Fibroblast of skin of scalp (primary cell): ENCODE measurements around the gene KCP.

ENCODE experiments used
- DNase-seq: peaks from one replicate; pipeline ENCODE4 v3.0.0-alpha.2; 2013

KCP gene

GRCh38 chr7:128906001-128906765 is 4.3 kb downstream of the KCP start:
- no peak for DNase-seq

DNA sequence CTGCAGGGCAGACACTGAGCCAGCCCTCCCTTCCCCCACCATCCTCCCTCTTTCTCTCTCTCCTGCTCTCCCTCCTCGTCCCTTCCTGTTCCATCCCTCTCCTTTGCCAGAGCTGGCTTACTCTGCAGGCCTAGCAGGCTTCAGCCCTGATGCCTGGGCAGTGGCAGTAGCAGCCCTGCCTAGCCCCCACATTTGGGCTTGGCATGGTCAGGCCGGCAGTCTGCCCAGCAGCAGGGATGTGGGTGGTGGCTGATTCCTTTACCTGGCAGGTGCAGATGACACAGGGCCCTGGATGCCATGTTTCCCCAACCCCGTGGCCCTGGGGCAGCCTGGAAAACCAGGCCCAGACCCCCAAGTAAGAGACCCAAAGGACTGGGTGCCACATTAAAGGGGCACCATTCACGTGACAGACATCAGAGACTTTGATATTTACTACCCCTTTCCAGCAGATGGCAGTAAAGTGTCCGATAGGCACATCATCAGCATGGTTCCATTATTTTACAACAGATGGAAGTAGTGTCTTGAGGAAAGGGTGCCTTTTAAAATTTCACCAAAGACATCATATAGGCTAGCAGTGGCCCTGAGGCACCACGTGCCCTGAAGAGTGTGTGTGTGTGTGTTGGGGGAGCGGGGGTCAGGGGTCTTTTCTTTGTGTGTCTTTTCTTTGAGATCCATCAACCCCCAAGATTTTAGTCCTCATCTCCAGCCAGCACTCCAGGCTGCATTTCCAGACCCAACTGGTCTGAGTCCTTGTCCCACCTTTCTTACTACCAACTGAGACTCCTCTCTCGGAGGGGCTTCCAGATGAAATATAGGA is 5.9 kb downstream of the KCP start:
- DNase-seq, result peak; percentile 53

GRCh38 chr7:128903621-128904361 is 6.7 kb downstream of the KCP start:
- no peak for DNase-seq

DNA sequence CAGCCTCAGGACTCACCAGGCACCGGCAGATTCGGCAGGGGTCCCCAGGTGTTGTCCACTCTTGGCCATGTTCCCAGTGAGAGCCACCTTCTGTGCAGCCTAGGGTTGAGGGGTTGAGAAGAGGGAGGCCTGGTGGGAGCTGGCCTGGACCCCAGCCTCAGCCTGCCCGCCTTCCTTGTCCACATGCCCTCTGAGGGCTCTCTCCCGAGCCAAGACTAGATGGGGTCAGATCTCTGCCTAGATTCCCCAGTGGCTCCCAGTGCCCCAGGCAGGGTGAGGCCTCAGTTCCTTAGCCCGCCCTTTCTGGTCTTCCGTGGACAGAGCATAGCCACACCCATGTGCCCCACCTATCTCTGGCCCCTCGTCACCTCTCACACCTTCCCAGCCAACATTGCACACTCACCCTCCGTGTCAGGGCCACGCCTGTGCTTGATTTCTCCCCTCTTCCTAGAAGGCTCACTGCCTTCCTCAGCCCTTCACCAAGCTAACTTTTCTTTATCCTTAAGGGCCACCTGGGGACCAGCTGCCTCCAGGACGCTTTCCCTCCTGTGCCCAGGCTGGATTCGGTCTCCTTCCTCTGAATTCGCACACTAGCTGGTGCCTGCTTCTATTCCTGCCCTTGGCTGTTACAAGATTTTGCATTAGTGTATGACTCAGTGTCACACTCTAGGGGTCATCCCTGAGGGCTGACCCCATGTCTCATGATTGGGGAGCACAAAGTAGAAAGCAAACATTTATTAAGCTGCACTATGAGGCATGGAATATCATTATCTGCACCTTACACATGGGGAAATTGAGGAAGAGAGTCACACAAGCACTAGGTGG is 7.5 kb downstream of the KCP start:
- no peak for DNase-seq

GRCh38 chr7:128900237-128900636 is 10.3 kb downstream of the KCP start:
- DNase-seq, result no peak

GRCh38 chr7:128899392-128899791 is 11.1 kb downstream of the KCP start:
- no peak for DNase-seq

GRCh38 chr7:128895320-128895719 is 15.2 kb downstream of the KCP start:
- no peak for DNase-seq

DNA sequence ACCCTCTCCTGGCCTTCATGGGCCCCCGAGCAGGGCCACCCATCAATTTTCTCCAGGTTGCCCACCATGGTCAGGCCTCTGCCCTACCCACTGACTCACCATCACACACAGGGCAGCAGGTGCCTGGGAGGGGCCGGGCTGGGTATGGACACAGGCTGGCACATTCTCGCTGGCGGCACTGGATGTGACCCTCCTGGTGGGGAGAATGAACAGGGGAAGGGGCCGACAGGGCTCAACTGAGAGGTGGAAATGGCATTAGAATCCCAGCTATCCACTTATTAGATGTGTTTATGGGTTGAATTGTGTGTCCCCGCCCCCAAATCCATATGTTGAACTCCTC is 16.4 kb downstream of the KCP start:
- DNase-seq, result no peak

DNA sequence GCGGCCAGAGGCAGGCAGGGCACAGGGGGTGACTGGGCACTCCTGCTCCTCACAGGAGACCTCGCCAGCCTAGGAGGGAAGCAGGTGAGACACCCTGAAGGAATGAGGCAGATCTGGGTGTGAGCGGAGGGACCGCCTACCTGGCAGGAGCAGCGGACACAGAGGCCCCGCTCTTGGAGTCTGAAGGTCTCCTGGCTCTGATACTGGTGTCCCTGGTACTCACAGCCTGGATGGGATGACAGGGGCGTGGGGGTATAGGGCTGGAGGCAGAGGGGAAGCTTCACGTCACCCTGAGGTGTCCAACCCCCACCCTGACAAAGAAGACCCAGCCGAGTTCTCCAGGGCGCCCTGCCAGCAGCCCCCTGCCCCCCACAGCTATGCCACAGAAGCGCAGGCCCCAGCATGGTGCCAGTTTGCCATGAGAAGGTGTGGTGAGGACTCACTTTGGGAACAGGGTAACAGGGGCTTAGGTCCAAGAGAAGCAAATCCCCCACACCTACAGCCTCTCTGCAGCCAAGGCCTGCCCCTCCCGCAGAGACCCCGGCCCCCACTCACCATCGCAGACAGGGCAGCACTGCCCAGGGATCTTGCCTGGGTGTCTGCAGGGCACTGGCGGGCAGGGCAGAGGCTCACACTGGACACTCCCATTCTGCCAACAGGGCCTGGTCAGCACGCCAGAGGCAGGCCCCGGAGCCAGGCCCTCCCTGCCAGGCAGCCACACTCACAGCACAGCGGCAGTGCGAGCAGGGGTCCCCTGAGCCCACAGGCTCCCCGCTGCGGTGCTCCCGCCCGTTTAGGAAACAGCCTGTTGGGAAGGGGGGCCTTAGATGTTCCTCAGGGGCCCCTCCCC is 17.0 kb downstream of the KCP start:
- DNase-seq, result no peak

DNA sequence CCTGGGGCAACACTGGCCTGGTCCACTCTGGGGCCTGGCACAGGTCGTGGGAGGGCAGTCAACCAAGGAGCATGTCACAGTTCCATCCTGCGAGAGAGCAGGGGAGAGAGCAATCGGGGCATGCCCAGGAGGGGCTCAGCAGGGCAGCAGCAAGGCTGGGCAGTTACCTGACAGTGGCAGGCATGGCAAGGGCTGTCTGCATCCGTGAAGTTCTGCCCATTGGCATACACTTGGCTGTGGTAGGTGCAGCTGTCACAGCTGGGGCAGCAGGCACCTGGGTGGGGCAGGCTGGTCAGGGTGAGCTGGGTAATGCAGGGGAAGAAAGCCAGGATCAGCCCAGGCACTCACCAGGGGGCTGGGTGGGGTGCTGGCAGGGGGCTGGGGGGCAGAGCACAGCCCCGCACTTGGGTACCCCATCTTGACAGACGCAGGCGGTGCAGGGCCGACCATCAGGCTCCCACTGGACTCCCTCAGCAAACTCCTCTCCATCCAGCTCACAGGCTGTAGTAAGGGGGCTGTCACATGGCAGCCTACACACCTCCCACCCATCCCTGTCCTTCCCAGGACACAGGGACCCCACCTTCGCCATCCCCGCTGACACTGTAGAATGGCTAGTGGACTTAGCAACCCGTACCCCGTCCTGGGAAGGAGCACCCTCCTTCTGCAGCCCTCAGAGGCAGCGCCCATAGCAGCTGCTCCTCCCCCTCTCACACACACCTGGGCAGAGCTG is 17.8 kb downstream of the KCP start:
- no peak for DNase-seq

GRCh38 chr7:128891942-128892269 is 18.6 kb downstream of the KCP start:
- DNase-seq, result no peak

DNA sequence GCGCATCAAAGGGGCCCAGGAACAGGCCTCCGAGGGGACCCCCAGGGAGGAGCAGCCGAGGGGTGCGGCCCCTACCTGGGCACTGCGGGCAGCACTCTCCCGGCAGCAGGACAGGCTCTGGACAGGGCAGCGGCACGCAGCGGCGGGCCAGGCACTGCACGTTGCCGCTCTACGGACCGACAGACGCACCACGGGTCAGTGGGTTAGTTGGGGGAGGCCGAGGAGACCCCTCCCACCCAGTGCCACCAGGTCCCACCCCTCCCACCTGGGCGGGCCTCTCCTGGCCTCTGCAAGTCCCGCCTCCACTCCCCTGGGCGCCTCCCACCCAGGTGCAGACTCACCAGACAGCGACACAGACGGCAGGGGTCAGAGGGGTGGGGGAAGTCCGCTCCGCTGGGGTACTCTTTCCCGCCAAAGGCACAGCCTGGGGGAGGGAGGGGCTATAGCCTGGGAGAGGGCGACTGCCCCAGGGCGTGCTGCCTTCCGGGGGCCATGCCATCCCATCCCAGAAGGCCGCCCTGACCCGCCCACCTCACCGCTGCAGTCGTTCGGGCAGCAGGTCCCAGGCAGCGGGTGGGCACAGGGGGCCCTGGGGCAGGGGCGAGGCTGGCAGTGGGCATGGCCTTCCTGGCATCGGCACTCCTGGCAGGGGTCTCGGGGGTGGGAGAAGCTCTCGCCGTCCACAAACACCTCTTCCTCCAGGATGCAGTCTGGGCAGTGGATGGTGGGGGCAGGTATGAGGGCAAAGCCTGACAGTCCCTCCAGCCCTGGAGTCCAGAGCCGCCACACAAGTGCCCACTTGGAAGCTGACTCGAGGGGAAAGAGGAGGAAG is 19.2 kb downstream of the KCP start:
- DNase-seq, result no peak

DNA sequence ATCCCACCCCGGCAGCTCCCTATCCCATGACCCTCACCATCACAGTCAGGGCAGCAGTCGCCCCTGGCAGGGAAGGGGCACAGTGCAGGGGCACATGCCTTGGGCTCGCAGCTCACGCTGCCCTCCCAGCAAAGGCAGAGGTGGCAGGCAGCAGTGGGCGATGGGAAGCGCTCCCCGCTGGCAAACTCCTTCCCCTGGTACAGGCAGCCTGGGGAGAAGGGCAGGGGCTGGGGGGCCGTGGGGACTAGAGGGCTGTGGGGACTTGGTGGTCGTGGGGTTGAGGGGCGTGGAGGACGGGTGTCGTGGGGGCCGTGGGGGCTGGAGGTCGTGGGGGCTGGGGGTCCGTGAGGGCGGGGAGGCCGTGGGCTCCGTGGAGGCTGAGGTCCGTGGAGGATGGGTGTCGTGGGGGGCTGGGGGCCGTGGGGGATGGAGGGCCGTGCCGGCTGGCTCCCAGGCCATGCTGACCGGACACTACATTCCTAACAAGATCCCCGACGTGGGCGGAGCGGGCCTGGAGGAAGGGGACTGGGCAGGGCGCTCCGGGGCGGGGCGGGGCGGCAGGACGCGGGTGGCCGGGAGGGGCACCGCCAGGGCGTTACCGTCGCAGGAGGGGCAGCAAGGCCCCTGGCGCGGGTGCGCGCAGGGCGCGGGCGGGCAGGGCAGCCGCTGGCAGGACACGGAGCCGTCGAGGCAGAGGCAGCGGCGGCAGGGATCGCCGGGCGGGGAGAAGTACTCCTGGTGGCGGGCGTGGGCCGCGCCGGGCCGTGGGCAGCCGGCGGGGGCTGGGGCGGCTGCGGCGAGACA is 20.0 kb downstream of the KCP start:
- DNase-seq, result no peak

- DNase-seq, result no peak
Measured at GRCh38 chr7:128889121-128889520, 21.4 kb downstream of the KCP start.

GRCh38 chr7:128888756-128889095 is 21.8 kb downstream of the KCP start:
- DNase-seq, result no peak

GRCh38 chr7:128888039-128888755 is 22.3 kb downstream of the KCP start:
- DNase-seq, result no peak

GRCh38 chr7:128887169-128888038 is 23.1 kb downstream of the KCP start:
- no peak for DNase-seq
